GM19328 (cell line): ENCODE results near the gene CDC42EP4.
"Not testable (repeated sequence)": the region's sequence is repeated elsewhere in the genome, so short reads cannot be mapped to it uniquely, and the experiment has no call there.

ENCODE experiments used
- ATAC-seq: cut with Tn5 transposase; IDR thresholded peaks from one replicate; pipeline ENCODE4 v1.9.1; 2021; ENCODE audit warnings: mild to moderate bottlenecking, moderate library complexity; ENCODE audit not compliant: unreplicated experiment

CDC42EP4 gene

GRCh38 chr17:73281928-73282327 is 29.9 kb downstream of the CDC42EP4 start:
- ATAC-seq, result peak; percentile 84

- ATAC-seq, result no peak
Observed at GRCh38 chr17:73280191-73280590, 31.6 kb downstream of the CDC42EP4 start.

DNA sequence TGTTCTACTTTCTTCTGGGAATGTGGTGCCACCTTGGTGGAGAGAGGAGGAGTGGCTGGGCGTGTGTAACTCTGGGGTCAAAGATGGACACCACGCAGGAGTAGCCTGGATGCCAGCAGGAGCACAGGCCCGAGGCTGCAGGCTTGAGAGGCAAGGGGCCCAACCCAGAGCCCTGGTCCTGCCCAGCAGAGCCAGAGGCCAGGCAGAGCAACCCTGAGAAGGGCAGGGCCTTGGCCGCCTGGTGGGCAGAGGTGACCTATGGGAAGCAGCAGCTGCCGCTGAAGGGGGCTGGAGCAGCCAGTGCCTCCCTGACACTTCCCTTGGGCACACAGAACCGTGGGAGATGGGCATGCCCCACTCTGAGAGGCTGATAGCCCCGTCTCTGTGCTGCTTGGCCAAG is 32.1 kb downstream of the CDC42EP4 start:
- no peak for ATAC-seq

GRCh38 chr17:73278465-73279453 is 33.0 kb downstream of the CDC42EP4 start:
- no peak for ATAC-seq

DNA sequence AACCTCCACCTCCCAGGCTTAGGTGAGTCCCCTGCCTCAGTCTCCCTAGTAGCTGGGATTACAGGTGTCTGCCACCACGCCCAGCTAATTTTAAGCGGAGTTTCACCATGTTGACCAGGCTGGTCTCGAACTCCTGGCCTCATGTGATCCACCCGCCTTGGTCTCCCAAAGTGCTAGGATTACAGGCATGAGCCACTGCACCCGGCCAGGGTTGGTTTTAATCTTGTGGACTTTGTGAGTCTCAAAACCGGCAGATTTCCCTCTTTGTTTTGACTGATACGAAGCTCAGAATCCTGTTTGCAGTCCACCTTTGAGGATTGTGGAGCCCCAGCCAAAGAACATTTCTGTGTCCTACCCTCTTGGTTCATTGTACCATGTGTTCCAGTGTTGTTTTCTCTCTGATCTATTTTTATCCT is 33.7 kb downstream of the CDC42EP4 start:
- ATAC-seq, result no peak

GRCh38 chr17:73274490-73274889 is 37.3 kb downstream of the CDC42EP4 start:
- no peak for ATAC-seq

GRCh38 chr17:73272906-73273218 is 38.9 kb downstream of the CDC42EP4 start:
- ATAC-seq, result no peak

DNA sequence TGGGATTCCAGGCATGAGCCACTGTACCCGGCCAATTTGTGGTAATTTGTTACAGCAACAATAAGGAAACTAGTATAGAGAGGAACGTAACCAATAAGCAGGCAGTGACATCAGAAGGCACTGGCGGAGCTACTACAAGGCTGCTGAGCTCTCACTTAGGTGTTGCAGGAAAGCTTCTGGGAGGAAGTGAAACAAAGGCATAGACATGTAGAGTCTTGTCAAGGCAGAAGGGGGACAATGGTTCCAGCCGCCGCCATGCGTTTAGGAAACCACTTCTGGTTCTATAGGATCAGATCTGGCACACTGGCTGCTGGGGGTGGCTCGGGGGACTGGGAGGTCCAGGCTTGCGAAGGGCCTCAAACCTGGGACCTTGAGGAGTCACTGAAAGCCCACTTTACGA is 40.7 kb downstream of the CDC42EP4 start:
- ATAC-seq, result peak; percentile 98

DNA sequence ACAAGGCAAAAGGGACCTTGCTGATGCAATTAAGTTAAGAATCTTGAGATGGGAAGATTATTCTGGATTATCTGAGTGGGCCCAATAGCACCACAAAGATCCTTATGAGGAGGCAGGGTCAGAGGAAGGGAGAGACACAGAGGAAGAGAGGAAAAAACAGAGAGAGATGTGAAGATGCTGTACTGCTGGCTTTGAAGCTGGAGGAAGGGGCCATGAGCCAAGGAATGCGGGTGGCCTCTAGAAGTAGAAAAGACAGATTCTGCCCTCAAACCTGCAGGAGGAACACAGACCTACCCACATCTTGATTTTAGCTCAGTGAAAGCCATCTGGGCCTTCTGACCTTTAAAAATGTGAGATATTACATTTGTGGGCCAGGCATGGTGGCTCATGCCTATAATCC is 42.0 kb downstream of the CDC42EP4 start:
- no peak for ATAC-seq

DNA sequence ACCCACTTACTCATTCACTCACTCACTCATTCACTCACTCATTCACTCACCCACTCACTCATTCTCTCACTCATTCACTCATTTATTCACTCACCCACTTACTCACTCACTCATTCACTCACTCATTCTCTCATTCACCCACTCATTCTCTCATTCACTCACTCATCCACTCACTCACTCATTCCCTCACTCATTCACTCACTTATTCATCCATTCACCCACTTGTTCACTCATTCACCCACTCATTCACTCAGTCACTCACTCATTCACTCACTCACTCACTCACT is 42.5 kb downstream of the CDC42EP4 start:
- ATAC-seq, result no peak

DNA sequence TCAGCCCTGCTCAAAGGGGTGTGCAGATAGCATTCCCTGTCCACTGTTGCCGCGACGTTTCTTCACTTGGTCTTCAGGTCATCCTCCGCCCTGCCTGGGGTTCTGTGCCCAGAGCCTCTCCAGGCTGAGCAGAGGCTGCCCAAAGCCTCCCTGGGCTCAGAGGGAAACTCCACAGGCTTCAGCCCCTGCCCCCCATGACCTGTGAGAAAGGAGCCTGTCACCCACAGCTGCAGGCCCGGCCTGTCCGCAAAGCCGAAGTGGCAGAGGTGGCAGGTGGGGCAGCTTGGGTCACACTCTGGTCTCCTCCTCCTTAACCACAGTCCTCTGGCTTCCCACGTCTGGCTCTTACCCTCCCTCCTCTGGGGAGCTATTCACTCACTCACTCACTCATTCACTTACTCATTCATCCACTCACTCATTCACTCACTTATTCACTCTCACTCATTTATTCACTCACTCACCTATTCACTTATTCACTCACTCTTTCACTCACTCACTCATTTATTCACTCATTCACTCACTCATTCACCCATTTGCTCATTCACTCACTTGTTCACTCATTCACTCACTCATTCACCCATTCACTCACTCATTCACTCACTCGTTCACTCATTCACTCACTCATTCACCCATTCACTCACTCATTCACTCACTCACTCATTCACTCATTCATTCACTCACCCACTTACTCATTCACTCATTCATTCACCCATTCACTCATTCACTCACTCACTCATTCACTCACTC is 43.0 kb downstream of the CDC42EP4 start:
- ATAC-seq, result no peak

DNA sequence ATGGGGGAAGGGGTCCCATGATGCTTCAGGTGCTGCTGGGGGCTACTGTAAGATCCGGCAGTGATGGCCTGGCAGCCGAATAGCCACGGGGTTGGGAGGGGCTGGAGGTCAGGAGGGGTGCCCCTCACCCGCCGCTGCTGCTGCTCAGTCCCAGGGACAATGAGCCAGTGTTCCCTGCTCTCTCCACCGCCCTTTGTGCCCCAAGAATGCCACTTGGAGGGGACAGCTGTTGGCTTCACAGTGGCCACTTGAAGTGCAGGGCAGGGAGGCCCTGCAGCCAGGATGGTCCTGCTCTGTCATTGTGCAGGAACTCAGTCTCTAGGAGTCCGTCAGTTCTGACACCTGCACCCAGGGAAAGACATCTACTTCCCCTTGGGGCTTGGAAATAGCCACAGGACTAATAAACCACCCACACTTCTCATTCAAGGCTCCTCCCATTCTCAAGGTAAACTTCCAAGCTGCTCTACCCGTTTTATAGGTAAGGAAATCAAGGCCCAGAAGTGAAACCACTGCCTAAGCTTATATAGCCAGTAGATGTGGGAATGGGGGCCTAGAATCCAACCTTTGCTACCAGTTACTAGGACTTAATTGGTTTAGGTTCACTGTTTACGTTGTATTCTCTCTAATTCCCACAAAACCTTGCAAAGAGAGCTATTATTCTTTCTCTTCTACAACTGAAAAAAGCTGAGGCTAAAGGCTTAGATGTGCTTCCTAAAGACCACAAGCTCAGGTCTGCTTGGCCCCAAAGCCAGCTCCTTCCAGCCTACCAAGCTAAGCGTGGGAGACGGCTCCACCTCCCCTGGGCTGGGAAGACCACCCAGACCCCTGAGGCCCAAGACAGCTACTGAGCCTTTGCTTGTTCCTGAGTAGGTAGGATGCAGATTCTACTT is 43.9 kb downstream of the CDC42EP4 start:
- ATAC-seq, result no peak

DNA sequence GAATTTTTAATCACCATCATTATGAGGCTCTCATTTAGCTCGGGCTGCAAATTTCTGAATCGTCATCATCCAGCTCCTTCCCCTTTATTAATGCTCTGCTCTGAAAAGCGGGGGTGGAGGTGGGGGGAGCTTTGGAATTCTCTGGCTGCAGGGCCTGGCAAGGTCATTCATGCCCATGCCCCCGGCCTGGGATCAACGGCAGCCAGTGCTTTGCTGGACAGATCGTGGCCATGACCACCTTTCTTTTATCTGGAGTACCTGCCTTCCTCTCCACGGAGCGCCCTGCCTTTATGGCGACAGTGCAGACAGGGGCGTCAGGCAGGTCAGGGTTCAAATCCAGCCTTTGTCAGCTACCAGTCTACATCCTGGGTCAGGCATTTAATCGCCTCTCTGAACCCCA is 45.0 kb downstream of the CDC42EP4 start:
- no peak for ATAC-seq

- ATAC-seq, result no peak
Observed at GRCh38 chr17:73265646-73266640, 45.9 kb downstream of the CDC42EP4 start.

GRCh38 chr17:73264448-73264847 is 47.4 kb downstream of the CDC42EP4 start:
- not testable (repeated sequence) for ATAC-seq

GRCh38 chr17:73262676-73263642 is 48.8 kb downstream of the CDC42EP4 start:
- ATAC-seq, result no peak

GRCh38 chr17:73261952-73262675 is 49.7 kb downstream of the CDC42EP4 start:
- ATAC-seq, result no peak

DNA sequence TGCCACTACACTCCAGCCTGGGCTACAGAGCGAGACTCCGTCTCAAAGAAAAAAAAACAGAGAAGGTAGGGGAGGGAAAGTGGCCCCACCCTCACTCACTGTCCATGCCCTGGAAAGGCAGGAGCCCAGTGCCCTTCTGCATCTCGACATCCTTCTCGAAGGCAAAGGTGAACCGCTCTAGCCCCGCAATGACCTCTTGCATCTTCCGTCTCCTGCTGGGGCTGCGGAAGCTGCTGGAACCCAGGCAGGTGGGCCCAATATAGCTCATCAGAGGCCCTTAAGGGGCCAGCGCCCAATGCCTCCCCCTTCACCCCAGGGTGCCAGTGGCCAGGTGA is 50.2 kb downstream of the CDC42EP4 start, which contains the start of gene CPSF4L:
Gene CPSF4L (minus strand): TSS at position 264 of the 335 bp plus-strand sequence. CDS start 62 bp downstream, at position 202.
- ATAC-seq, result no peak
